ENCODE measurements around the gene FBXO28. TPM values are rescaled to one million over a fixed set of nuclear protein-coding genes. Genes with fewer than 3 reads are reported as not detected.

FBXO28 gene
- total RNA-seq, 1 donor from 2014 or later = 29.6 TPM

DNA sequence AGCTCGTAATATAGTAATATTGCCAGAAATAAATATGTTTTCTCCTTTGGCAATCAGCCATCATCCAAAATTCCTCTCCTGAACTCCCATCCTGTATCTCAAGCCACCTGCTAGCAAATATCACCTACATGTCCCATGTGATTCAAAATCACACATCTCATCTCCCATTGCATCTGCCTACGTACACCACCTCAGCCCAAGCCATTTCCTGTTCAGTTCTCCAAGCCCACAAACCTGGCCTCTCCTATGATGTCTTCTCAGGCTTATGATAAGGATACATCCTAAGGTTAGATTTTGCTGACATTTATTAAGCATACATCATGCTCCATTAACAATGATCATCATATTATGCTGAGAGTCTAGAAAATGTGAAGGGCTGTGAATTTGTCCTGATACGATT lies 37.2 kb downstream of the FBXO28 start:
- DNase-seq (ENCODE audit: low spot score) = no peak

DNA sequence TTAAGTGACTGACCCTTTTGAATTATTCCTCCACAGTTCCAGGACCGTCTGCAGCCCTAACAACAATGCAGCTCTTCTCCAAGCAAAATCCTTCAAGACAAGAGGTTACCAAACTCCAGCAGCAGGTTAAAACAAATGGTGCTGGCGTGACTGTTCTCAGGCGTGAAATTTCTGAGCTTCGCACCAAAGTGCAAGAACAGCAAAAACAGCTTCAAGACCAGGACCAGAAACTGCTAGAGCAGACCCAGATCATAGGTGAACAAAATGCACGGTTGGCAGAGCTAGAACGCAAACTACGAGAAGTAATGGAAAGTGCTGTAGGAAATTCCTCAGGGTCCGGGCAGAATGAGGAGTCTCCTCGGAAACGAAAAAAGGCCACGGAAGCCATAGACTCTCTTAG lies 43.4 kb downstream of the FBXO28 start:
- DNase-seq (ENCODE audit: low spot score) = no peak

DNA sequence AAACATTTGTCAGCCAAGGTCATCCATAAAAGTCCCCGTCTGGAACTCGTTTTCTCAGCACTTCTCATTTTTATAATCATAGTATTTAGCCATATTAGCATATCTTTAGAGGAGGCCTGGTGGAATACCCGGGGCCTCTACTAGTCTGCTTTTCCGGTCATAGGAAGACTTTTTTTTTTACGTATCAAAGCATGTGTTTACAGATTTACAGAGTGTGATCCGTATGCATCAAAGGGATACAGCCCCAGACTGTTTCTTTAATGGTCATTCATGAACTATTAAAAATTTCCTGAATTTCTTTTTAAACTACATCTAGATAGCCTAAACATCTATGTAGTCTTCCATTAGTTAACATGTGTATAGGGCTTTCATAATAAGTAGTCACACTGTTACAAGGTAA lies 45.6 kb downstream of the FBXO28 start:
- DNase-seq (ENCODE audit: low spot score) = no peak

DNA sequence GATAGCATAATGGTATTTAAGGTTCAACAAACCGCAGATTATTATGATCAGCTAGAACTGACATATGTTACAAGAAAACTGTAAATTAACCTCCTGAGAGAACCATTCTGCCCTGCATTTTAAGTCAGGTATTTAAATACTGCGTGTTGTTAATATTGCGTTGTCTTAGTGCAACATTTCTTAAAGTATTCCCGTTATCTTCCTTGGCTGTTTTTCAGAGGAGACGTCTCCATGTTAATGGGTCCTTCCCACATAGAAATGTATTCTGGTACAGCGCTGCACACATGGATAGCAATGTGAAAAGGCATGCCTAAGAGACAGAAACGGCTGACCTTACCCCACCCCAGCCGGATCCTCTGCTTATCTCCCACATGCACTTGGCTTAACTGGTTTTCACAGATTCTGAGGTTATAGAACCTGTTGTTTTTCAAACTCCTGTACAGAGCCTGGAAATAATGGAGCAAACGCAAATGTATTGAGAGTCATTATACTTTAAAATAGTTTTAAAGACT lies 46.3 kb downstream of the FBXO28 start:
- DNase-seq (ENCODE audit: low spot score) = no peak

DNA sequence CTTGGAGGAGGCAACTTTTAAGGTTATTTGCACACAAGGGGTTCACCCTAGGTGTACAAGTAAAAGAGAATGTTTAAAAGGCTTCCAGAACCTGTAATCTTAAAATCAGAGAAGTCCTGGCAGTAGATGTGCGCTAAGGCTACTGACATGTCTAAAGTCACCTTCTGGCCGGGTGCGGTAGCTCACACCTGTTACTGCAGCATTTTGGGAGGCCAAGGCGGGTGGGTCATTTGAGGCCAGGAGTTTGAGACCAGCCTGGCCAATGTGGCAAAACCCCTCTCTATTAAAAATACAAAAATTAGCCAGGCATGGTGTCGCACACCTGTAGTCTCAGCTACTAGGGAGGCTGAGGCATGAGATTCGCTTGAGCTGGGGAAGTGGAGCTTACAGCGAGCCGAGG lies 48.9 kb downstream of the FBXO28 start:
- DNase-seq (ENCODE audit: low spot score) = no peak

DNA sequence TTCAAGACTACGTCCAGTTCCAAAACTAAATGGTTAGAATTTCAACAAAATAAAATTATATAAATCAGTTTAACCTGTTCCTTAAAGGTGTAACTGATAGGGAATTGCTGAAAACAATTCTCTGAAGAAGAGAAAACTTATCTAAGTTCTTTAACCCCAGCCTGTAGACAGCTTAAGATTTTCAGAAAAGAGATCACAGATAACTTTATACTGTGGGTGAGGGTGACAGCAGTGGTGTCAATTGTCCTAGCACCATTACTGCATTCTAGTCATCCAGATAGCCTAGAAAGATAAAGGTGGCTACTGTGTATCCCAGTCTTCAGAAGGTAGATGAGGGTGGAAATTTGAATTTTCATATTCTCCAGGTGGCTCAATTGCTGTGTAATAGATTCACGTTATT lies 49.4 kb downstream of the FBXO28 start:
- DNase-seq (ENCODE audit: low spot score) = no peak

DNA sequence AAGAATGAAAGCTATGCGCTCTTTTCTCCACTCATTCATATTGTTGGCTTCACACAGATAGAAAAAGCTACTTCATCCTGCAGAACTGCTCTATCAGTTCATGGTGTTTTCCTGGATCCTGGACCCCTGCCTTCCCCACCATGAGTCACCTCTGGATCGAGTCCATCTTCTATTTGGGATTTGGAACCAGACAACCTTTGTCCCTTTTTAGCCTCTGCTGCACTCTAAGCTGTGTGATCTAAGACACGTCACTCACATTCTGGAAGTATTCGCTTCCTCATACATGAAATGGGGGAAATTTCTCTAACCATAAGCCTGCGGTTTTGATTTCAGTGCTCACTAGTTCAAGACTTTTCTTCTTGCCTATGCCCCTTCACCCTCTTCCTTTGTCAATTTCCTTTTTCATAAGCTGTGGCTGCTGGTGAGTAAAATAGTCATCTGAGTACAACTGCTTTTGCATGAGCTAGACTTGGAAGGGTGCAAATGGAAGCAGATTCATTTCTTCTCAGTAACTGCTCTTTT lies 55.0 kb downstream of the FBXO28 start:
- DNase-seq (ENCODE audit: low spot score) = peak; percentile 14

DNA sequence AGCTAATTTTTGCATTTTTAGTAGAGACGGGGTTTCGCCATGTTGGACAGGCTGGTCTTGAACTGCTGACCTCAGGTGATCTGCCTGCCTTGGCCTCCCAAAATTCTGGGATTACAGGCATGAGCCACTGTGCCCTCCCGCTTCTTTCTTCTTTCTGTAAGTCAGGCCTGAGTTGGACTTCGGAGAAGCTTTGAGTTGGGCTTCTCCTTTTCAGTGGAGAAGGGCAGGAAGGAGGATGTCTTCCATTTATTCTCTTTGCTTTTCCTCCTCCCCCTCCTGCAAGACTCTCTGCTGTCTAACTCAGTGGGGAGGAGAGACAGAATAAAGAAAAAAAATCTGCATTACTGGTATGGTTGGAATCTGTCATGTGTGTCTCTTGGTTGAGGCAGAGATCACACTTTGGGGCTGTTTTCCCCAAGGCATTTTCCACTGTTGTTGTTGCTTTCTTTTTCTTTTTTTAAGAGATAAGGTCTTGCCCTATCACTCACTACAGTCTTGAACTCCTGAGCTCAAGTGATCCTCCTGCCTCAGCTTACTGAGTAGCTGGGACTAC lies 55.9 kb downstream of the FBXO28 start:
- DNase-seq (ENCODE audit: low spot score) = no peak

DNA sequence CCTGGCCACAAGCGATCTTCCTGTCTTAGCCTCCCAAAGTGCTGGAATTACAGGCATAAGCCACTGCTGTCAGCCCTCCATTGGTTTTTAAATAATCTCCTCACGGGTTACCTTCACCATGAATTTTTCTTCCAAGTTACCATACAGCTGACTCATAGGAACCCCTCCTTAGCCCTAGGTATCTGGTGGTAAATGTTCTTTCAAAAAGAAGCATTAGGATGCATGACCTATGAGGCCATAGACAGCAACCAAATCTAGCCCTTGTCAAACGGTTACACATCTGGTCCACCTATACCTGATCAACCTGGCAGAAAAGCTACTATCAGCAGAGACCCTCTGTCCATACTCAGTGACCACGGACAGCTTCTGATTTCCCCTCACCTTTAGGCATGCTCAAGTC lies 56.4 kb downstream of the FBXO28 start:
- DNase-seq (ENCODE audit: low spot score) = no peak

DNA sequence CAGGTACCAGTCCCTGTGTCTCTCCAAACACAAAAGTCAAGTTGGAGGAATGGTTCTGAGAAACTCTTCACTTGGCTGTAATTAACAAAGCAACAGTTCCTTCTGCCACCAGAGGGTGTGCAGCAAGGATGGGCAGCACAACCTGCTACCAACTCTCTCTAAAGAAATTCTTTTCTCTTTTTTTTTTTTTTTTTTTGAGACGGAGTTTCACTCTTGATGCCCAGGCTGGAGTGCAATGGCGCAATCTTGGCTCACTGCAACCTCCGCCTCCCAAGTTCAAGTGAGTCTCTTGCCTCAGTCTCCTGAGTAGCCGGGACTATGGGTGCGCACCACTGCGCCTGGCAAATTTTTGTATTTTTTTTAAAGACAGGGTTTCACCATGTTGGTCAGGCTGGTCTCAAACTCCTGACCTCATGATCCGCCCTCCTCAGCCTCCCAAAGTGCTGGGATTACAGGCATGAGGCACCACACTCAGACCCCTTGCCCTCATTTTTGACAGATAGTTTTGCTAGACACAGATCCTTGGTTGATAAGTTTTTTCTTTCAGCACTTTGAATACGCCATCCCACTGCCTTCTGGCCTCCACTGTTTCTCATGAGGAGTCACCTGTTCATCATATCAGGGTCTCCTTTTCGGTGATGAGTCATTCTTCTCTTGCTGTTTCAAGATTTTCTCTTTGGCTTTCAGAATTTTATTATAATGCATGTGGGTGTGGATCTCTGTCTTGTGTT lies 57.0 kb downstream of the FBXO28 start:
- no peak for DNase-seq (ENCODE audit: low spot score)

DNA sequence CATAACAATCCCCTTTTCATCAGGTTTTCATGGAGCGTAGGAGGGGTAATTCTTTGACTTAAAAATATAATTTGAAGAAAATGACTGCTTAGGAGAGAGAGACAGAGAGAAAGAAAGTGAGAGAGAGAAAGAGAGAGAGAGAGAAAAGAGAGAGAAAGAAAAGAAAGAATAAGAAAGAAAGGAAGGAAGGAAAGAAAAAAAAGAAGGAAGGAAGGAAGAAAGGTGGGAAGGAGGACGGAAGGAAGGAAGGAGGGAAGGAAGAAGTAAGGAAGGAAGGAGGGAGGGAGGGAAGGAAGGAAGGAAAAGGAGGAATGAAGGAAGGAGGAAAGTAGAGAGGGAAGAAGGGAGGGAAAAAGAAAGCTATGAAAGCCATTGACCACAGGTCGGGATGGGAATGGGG lies 58.3 kb downstream of the FBXO28 start:
- no peak for DNase-seq (ENCODE audit: low spot score)

DNA sequence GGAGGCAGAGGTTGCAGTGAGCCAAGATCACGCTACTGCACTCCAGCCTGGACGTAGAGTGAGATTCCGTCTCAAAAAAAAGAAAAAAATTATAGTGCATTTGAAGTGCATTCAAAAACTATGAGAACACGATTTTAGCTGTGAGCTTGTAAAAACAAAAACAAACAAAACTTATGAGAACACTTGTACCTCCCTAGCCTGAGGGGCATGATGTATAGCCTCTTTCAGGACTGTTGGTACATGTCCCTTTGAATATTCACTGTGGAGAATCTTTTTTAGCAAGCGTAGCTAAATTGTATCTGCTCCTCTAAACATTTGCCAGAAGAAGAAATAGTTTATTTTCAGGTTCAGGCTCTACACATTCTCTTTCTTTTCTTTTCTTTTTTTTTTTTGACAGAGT lies 59.6 kb downstream of the FBXO28 start:
- DNase-seq (ENCODE audit: low spot score) = no peak

DNA sequence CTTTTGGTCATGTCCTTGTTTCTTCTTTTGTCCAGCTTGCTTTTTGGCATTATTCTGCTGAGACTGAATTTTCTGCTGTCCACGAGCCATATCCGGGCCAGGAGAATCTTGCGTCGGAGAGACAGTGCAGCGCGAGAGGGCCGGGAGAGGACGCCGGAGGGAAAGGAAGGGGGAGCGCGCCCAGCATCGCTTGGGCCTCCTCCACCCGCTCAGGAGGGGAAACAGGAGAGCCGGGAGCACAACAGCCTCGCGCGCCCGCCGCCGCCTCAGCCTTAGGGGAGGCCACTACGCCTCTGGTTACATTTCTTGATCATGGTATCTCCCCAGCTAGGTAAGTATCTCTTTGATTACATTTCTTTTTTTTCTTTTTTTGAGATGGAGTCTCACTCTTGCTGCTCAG lies 61.7 kb downstream of the FBXO28 start:
- no peak for DNase-seq (ENCODE audit: low spot score)

DNA sequence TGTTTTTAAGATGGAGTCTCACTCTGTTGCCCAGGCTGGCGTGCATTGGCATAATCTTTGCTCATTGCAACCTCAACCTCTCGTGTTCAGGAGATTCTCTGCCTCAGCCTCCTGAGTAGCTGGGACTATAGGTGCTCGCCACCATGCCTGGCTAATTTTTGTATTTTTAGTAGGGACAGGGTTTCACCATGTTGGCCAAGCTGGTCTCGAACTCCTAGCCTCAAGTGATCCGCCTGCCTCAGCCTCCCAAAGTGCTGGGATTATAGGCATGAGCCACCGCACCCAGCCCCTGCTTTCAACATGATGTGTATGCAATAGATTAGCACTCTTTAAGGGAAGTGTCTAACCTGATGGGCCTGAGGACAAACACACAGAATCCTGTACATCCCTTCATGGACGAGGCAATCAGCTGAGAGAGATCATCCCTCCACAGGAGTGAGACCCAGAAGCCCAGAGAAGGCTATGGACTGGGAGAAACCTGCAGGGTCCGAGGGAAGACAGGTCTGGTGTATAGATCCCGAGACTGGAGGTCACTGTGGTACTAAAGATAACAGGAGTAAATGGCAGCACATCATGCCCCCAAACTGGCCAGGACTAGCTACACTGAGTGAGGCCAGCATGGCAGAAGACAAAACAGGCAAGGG lies 63.6 kb downstream of the FBXO28 start:
- no peak for DNase-seq (ENCODE audit: low spot score)

DNA sequence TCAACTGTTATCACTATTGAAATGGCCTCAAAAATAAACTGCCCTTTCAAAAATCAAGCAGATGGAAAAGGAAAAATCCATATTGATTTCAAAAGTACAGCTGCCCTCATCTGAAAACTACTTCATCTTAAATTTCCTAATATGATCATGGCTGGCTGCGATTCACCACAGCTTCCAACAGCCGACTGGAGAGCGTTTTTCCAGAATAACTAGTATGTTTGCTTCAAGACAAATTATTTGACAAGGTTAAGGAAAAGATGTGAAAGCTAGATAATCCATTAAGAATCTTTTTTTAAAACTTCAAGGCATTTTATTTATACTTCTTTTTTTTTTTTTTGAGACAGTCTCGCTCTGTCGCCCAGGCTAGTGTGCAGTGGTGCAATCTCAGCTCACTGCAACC lies 65.0 kb downstream of the FBXO28 start:
- DNase-seq (ENCODE audit: low spot score) = no peak

DNA sequence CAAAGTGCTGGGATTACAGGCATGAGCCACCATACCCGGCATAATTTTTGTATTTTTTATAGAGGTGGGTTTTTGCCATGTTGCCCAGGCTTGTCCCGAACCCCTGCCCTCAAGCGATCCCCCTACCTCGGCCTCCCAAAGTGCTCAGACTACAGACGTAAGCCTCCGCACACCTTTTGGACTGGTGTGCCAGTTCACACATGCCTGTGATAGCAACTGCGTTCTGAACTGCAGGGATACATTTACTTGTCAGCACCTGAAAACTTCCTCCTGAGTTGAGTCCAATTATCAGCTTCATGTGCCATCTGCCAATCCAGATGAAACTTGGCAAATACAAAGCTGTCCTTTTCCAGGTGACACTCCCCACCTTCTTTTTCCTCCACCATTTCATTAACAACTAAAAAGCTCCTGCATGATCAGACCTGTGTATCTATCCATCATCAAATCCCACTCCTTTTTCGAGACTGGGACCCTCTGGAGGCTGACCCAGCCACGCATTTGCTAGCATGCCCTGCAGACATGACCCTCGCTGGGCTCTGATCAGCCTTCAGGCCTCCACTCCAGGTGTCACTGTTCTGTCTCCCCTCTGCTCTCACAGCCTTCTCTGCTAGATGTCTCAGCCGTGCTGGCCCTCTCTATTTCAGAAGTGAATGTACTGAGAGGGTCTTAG lies 67.0 kb downstream of the FBXO28 start:
- no peak for DNase-seq (ENCODE audit: low spot score)

DNA sequence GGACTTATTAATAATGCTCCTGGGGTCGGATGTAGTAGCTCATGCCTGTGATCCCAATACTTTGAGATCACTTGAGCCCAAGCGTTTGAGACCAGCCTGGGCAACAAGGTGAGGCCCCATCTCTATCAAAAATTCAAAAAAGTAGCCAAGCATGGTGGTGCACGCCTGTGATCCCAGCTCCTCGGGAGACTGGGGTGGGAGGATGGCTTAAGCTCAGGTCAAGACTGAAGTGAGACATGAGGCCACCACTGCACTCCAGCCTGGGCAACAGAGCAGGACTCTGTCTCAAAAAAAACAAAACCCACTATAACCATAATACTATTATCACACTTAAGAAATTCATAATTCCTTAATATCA lies 67.5 kb downstream of the FBXO28 start:
- DNase-seq (ENCODE audit: low spot score) = no peak

DNA sequence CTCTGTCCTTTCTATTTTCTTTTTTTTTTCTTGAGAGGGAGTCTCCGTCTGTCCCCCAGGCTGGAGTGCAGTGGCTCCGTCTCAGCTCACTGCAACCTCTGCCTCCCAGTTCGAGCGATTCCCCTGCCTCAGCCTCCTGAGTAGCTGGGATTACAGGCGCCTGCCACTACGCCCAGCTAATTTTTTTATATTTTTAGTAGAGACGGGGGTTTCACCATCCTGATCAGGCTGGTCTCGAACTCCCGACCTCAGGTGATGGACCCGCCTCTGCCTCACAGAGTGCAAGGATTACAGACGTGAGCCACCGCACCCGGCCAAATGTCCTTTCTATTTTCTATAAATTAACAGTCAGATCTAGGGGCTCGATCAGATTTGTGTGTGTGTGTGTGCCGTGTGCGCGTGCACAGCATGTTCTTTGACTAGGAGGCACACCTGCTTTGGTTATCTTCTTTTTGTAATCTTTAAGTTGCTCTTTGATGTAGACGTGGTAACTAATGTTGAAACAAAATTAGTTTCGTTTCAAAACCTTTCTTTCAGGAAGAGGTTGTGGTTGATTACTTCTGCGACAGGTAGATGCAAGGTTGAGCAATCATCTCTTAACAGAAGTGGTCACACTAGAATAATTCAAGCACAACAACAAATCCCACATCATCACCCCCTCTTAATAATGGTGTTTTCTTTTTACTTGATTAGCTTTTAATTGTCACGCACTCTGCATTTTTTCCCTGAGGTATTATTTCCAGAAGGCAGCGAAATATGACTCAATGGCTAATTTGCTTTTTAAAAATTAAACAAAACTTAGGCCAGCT lies 68.3 kb downstream of the FBXO28 start:
- DNase-seq (ENCODE audit: low spot score) = no peak

DNA sequence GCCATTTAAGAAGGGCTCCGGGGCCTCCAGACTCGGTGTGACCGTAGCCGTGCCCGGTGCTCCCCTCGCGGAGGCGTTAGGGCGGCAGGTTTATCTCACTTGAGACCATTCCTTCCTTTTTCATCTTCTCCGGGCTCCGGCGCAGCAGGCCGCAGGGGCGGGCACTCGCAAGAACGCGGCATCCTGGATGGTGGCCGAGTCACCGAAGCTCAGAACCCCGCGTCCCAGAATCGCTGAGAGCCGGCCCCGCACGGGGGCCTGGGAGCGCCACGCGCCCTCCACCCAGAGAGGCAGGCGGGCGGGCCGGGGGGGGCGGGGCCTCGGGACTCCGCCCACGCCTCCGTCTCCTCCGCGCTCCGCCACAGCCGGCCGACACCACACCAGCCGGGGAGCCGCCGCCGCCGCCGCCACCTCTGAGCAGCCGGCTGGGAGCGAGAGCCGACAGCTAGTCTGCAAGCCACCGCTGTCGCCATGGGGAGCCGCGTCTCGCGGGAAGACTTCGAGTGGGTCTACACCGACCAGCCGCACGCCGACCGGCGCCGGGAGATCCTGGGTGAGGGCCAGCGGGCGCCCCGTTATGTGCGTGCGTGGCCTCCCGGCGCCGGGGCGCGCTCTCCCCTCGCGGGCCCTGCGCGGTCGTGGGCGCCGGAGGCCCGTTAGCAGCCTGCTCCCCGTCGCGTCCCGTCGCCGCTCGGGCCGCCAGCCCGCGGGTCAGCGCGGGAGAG lies 69.1 kb downstream of the FBXO28 start, which contains the start of gene DEGS1:
DEGS1 (plus strand) TSS at position 375 of the 725 bp plus-strand sequence; CDS start at position 472, 97 bp downstream.
- DNase-seq (ENCODE audit: low spot score) = peak; percentile 74

DNA sequence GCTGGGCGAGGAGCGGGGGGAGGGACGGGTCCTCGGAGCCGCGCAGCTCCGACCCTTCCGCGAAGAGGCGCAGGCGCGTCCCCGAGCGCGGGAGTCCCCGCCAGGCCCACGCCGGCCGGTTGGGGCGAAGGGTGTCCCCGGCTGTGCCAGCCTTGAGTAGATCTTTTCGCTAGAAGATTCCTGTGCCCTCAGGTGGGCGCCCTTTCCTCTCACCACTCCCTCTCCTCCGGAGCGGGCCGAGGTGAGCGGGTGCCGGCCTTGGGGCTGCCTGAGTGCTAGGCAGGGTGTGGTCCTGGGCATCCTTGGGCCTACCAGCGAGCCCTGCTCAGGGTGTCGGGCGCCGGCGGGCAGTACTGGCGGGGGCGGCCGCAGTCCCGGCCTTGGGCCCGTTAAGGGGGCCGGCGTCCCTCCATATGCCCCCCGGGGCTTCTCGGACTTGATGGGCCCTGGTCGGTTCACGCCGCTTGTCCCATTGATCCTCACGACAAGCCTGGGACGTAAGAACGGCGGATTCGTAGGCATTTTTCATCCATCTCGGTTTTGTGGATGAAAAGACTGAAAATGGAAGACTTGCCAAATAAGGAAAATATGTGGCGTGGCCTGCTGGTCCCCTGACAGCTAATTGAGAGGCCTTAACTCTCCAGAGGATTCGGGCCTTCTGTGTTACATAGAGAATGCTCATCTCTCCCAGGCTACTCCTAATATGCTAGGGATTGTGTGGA lies 69.8 kb downstream of the FBXO28 start:
- DNase-seq (ENCODE audit: low spot score) = peak; percentile 25

All from mucosa of gallbladder (tissue), 1 donor.